BE2C (cell line): ENCODE measurements around the gene NXF1.
A peak's percentile ranks its signal among the peaks of the same experiment; 100 is the strongest.
"Not testable (repeated sequence)": the region's sequence is repeated elsewhere in the genome, so short reads cannot be mapped to it uniquely, and the experiment has no call there.

Source experiments
- DNase-seq: peaks from one replicate; pipeline ENCODE4 v3.0.0-alpha.2; 2020
- H3K27me3 ChIP-seq: fragments of 250-450 bp; sonication (Bioruptor Pico); 2 replicates; pipeline ENCODE4 v1.5.1; 2020; ENCODE audit warnings: mild to moderate bottlenecking
- H3K36me3 ChIP-seq: fragments of 250-450 bp; sonication (Bioruptor Pico); 2 replicates; pipeline ENCODE4 v1.5.1; 2020; ENCODE audit warnings: mild to moderate bottlenecking
- H3K4me1 ChIP-seq: fragments of 250-450 bp; sonication (Bioruptor Pico); 2 replicates; pipeline ENCODE4 v1.5.1; 2020
- H3K4me3 ChIP-seq: 2 replicates; pipeline ENCODE4 v1.5.1; 2011; ENCODE audit warnings: low read depth, low read length
- H3K9me3 ChIP-seq: fragments of 250-450 bp; sonication (Bioruptor Pico); 2 replicates; pipeline ENCODE4 v1.5.1; 2020
- CTCF ChIP-seq: IDR thresholded peaks from 2 replicates; pipeline ENCODE4 v1.5.1; 2012; ENCODE audit warnings: mild to moderate bottlenecking, low read depth, low read length

The NXF1 gene

GRCh38 chr11:62757846-62758788, 47.1 kb downstream of the NXF1 start:
- Histone ChIP-seq H3K36me3 (no peaks in the 10 kb centered on the region), H3K4me3 (no peak overlapping the region), H3K4me1 (no peaks in the 10 kb centered on the region), H3K9me3 (no peaks in the 10 kb centered on the region), H3K27me3 (no peaks in the 10 kb centered on the region)
- no peak for TF ChIP-seq CTCF
- DNase-seq: no peak

DNA sequence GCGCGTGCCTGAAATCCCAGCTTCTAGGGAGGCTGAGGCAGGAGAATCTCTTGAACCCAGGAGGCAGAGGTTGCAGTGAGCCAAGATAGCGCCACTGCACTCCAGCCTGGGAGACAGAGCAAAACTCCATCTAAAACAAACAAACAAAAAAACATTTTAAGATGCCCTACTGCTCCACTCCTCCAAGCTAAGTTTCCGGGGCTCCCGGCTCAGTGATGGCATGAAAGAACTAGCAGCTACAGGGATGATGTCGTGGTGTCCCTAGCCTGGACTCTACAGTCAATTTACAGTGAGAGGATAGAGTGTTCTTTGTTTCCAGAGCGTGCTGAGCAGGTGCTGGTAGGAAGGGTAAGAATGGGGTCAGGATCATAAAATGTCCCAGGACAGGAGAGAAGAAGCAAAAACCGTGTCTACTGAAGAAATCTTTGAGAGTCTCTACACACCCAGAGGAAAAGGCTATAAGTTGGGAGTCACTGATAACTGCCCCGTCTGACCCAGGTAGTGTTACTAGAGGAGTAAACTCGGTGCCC, 50.1 kb downstream of the NXF1 start:
- TF ChIP-seq CTCF: no peak
- Histone ChIP-seq H3K9me3 (no peaks in the 10 kb centered on the region), H3K4me1 (no peaks in the 10 kb centered on the region), H3K27me3 (no peaks in the 10 kb centered on the region), H3K4me3 (no peak overlapping the region), H3K36me3 (no peaks in the 10 kb centered on the region)
- no peak for DNase-seq

DNA sequence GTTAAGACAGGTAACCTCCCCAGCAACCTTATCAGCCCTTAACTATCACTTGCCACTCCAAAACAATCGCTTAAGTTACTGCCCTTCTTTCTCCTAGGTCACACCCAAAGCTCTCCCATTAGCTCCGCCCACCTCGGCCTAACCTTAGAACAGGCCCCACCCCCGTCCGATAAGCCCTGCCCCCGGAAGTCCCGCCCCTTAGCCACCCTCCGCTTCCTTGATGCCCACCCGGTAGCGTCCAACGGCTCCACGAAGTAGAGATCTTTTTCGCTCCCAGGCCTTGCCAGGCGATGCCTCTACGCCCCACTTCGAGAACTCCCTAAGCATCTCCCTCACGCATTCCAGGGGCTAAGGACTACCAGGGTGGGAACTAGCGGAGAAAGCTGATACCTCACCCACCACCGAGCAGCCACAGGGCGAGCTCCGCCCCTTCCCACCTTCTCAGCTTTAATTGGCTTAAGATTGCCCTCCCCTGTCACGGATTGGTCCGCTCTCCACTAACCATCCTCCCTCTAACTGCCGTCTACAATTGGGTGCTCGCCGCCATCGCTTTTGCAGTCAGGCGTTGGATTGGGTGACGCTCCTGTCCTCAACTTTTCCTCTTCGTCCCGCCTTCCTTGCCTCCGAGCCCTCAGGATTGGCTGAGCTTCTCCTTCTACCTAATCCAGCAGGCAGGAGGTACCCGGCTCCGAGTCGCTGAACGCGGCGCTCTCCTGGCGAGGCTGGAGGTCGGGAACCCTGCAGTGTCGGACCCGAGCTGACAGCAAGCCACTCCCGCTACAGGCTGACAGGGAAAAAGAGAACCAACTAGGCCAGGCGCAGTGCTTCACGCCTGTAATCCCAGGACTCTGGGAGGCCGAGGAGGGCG, 51.3 kb downstream of the NXF1 start, which contains the start of gene ZBTB3:
Gene ZBTB3, minus strand, starts transcription at position 425 of the 868 bp plus-strand sequence. CDS start 496 bp downstream, outside the sequence.
- H3K36me3 ChIP-seq: no peaks in the 10 kb centered on the region
- no peaks in the 10 kb centered on the region for H3K27me3 ChIP-seq
- peak within 1 kb of the TSS; percentile 79 for H3K4me3 ChIP-seq
- TF ChIP-seq CTCF: no peak
- no peaks in the 10 kb centered on the region for H3K4me1 ChIP-seq
- no peaks in the 10 kb centered on the region for H3K9me3 ChIP-seq
- peak; percentile 91 for DNase-seq

DNA sequence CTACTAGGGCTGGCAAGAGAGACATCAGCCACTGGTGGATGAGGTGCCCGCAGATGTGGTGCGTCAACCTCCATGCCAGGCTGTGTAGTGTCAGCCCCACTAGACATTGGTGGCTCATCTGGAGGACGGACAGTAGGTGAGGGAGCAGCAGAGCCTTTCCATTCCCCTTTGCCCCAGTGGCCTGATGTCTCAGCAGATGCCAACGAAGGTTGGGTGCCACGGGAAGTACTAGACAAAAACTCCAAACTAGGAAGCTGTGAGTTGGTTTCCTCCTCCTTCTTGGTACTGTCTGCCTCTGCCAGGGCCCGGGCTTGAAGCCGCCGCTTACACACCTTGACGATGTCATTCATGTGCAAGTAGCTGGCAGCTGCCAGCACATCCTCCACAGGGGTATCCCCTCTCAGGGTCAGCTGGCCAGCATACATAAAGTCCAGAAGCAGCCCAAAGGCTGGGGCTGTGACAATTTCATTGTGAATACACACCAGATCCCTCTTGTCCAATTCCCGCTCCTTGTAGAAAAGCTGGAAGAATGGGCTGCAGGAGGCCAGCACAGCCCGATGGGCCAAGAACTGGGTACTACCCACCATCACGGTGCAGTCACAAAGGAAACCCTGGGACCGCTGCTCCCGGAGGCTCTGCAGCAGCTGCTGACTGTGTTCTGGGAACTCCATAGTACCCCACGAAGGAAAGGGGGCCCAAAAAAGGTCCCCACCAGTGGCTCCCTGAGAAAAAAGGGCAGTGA, 52.1 kb downstream of the NXF1 start:
- H3K4me1 ChIP-seq: no peaks in the 10 kb centered on the region
- no peak for DNase-seq
- H3K36me3 ChIP-seq: no peaks in the 10 kb centered on the region
- H3K4me3 ChIP-seq: peak overlapping the region; percentile 79
- no peaks in the 10 kb centered on the region for H3K9me3 ChIP-seq
- H3K27me3 ChIP-seq: no peaks in the 10 kb centered on the region
- no peak for TF ChIP-seq CTCF

GRCh38 chr11:62752177-62752785, 53.0 kb downstream of the NXF1 start:
- no peak for TF ChIP-seq CTCF
- no peak overlapping the region for H3K4me3 ChIP-seq
- no peaks in the 10 kb centered on the region for H3K4me1 ChIP-seq
- no peak for DNase-seq
- H3K36me3 ChIP-seq: no peaks in the 10 kb centered on the region
- H3K9me3 ChIP-seq: no peaks in the 10 kb centered on the region
- no peaks in the 10 kb centered on the region for H3K27me3 ChIP-seq

GRCh38 chr11:62749931-62750330, 55.3 kb downstream of the NXF1 start:
- not testable (repeated sequence) for H3K4me3 ChIP-seq, H3K4me1 ChIP-seq, H3K27me3 ChIP-seq, H3K36me3 ChIP-seq, DNase-seq, H3K9me3 ChIP-seq
